ENCODE data around the gene RIPOR2.
"Not testable (repeated sequence)": the region's sequence is repeated elsewhere in the genome, so short reads cannot be mapped to it uniquely, and the experiment has no call there.

The RIPOR2 gene

DNA sequence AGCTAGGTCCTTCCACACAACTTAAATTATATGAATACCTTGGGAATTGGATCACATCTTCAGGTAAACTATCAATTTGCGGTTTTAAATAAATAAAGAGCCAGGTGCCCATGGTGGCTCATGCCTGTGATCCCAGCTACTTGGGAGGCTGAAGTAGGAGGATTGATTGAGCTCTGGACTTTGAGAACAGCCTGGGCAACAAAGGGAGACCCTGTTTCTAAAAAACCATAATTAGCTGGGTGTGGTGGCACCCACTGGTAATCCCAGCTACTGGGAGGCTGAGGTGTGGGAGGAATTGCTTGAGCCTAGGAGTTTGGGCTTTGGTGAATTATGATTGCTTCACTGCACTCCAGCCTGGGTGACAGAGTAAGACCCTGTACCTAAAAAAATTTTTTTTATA, 157.6 kb downstream of the RIPOR2 start:
- Mint-ChIP-seq H3K36me3 (peaks cover 10% of the 10 kb centered on the region), H3K9me3 (no peaks in the 10 kb centered on the region), H3K4me3 (no peak overlapping the region), H3K4me1 (peaks cover 27% of the 10 kb centered on the region), H3K27ac (no peak overlapping the region), H3K27me3 (no peaks in the 10 kb centered on the region)

GRCh38 chr6:24777227-24777626, 158.5 kb downstream of the RIPOR2 start:
- no peak overlapping the region for H3K27ac Mint-ChIP-seq
- H3K4me3 Mint-ChIP-seq, result no peak overlapping the region
- H3K36me3 Mint-ChIP-seq, result peaks cover 9% of the 10 kb centered on the region
- no peaks in the 10 kb centered on the region for H3K9me3 Mint-ChIP-seq
- no peaks in the 10 kb centered on the region for H3K27me3 Mint-ChIP-seq
- peaks cover 27% of the 10 kb centered on the region for H3K4me1 Mint-ChIP-seq

DNA sequence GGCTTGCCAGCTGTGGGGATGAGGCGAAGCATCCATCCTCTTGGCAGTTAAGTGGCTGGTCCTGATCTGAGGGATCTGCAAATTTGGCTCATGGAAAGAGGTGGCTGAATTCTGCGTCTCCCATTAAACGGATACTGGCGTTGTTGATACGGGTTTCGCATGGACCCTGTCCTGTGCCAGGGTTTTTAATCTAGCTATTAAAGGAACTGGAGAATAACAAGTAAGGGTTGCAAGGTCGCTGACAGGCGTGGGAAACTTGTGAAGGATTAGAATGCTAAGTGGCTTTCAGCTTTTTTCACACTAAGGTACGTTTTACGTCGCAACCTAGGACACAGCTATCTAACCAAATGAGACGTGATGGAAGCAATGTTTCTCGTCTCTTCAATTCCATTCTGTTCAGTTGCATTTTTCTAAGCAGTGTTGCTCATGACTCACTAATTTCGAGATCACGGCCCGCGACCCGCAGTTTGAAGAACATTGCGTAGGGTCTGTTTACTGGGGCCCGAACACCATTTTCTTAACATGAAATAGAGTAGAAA, 160.2 kb downstream of the RIPOR2 start:
- Mint-ChIP-seq H3K9me3 (no peaks in the 10 kb centered on the region), H3K4me3 (peak overlapping the region; percentile 98), H3K27me3 (no peaks in the 10 kb centered on the region), H3K27ac (peak overlapping the region; percentile 62), H3K36me3 (no peaks in the 10 kb centered on the region), H3K4me1 (peaks cover 27% of the 10 kb centered on the region)

DNA sequence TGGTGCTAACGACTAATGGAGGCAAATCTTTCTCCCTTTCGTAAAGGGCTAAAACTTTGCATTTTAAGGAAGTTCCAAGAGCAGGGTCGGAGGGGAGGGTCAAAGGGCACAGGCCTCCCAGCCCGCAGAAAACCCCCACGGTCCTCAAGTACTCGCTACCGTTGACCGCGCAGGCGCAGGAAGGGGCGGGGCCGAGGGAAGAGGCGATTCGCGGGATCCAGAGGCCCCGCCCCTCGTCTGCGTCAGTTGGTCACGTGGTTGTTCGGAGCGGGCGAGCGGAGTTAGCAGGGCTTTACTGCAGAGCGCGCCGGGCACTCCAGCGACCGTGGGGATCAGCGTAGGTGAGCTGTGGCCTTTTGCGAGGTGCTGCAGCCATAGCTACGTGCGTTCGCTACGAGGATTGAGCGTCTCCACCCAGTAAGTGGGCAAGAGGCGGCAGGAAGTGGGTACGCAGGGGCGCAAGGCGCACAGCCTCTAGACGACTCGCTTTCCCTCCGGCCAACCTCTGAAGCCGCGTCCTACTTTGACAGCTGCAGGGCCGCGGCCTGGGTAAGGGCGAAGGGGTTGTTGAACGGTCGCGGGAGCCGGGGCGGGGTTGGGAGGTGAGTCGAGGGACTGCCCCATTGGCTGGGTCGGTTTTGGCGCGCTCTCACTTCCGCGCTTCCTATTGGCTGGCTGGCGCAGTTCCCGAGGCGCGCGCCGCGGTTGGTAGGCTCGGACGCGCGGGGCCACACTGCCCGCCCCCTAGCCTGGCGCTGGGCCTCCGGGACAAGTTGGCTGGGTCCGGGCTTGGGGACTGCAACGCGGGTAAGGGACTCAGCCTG, 160.9 kb downstream of the RIPOR2 start, which contains the start of gene GMNN:
GMNN (plus strand) TSS at position 242 of the 824 bp plus-strand sequence. CDS start 2,310 bp downstream, outside the sequence.
- Mint-ChIP-seq H3K27me3 (no peaks in the 10 kb centered on the region), H3K27ac (peak within 1 kb of the TSS; percentile 98), H3K36me3 (no peaks in the 10 kb centered on the region), H3K4me1 (peaks cover 25% of the 10 kb centered on the region), H3K4me3 (peak within 1 kb of the TSS; percentile 98), H3K9me3 (no peaks in the 10 kb centered on the region)

- Mint-ChIP-seq H3K4me1 (no peaks in the 10 kb centered on the region), H3K9me3 (no peaks in the 10 kb centered on the region), H3K4me3 (no peak overlapping the region), H3K36me3 (no peaks in the 10 kb centered on the region), H3K27me3 (no peaks in the 10 kb centered on the region), H3K27ac (no peak overlapping the region)
Measured at GRCh38 chr6:24768361-24768760, 167.4 kb downstream of the RIPOR2 start.

DNA sequence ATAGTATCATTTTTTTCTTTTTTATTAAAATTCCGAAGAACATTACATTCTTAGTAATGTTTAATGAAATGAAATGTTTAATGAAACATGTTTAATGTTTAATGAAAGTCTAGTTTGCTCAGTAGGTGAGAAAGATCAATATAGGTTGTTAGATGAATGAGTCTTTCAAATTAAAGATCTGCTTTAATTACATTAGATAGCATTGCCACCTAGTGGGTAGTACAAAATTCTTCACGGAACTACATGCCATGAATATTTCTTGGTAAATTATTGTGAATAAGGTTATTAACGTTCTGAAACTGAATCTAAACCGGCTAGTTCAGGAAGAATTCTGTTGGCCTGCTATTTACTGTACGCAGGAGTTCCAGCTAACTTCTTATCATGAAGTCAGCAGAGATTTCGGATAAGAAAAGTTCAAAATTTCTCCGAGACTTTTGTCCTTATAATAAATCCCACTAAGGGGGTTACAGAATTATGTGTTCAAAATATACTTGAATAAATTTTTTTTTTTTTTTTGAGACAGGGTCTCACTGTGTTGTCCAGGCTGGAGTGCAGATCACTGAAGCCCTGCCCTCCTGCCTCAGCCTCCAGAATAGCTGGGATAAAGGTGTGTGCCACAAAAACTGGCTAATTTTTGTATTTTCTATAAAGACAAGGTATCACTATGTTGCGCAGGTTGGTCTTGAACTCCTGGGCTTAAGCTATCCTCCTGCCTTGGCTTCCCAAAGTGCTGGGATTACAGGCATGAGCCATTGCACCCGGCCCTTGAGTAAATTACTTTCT, 168.9 kb downstream of the RIPOR2 start:
- Mint-ChIP-seq H3K4me3 (no peak overlapping the region), H3K36me3 (no peaks in the 10 kb centered on the region), H3K27me3 (no peaks in the 10 kb centered on the region), H3K9me3 (no peaks in the 10 kb centered on the region), H3K27ac (no peak overlapping the region), H3K4me1 (peaks cover 2% of the 10 kb centered on the region)

DNA sequence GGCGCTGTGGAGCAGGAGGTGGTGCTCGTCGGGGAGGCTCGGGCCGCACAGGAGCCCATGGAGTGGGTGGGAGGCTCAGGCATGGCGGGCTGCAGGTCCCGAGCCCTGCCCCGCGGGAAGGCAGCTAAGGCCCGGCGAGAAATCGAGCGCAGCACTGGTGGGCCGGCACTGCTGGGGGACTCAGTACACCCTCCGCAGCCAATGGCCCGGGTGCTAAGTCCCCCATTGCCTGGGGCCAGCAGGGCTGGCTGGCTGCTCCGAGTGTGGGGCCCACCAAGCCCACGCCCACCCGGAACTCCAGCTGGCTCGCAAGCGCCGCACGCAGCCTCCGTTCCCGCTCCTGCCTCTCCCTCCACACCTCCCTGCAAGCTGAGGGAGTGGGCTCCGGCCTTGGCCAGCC, 169.8 kb downstream of the RIPOR2 start:
- not testable (repeated sequence) for H3K27me3 Mint-ChIP-seq, H3K4me3 Mint-ChIP-seq, H3K9me3 Mint-ChIP-seq, H3K27ac Mint-ChIP-seq, H3K36me3 Mint-ChIP-seq, H3K4me1 Mint-ChIP-seq

- not testable (repeated sequence) for H3K27me3 Mint-ChIP-seq, H3K36me3 Mint-ChIP-seq, H3K4me3 Mint-ChIP-seq, H3K4me1 Mint-ChIP-seq, H3K9me3 Mint-ChIP-seq, H3K27ac Mint-ChIP-seq
Measured at GRCh38 chr6:24764833-24765828, 170.6 kb downstream of the RIPOR2 start.

GRCh38 chr6:24763578-24763977, 172.2 kb downstream of the RIPOR2 start:
- H3K4me3 Mint-ChIP-seq, result no peak overlapping the region
- no peaks in the 10 kb centered on the region for H3K9me3 Mint-ChIP-seq
- peaks cover 4% of the 10 kb centered on the region for H3K4me1 Mint-ChIP-seq
- no peaks in the 10 kb centered on the region for H3K27me3 Mint-ChIP-seq
- H3K27ac Mint-ChIP-seq, result no peak overlapping the region
- H3K36me3 Mint-ChIP-seq, result no peaks in the 10 kb centered on the region

- no peak overlapping the region for H3K4me3 Mint-ChIP-seq
- H3K36me3 Mint-ChIP-seq, result no peaks in the 10 kb centered on the region
- H3K27me3 Mint-ChIP-seq, result no peaks in the 10 kb centered on the region
- no peaks in the 10 kb centered on the region for H3K9me3 Mint-ChIP-seq
- peaks cover 4% of the 10 kb centered on the region for H3K4me1 Mint-ChIP-seq
- no peak overlapping the region for H3K27ac Mint-ChIP-seq
Measured at GRCh38 chr6:24761851-24762250, 173.9 kb downstream of the RIPOR2 start.

DNA sequence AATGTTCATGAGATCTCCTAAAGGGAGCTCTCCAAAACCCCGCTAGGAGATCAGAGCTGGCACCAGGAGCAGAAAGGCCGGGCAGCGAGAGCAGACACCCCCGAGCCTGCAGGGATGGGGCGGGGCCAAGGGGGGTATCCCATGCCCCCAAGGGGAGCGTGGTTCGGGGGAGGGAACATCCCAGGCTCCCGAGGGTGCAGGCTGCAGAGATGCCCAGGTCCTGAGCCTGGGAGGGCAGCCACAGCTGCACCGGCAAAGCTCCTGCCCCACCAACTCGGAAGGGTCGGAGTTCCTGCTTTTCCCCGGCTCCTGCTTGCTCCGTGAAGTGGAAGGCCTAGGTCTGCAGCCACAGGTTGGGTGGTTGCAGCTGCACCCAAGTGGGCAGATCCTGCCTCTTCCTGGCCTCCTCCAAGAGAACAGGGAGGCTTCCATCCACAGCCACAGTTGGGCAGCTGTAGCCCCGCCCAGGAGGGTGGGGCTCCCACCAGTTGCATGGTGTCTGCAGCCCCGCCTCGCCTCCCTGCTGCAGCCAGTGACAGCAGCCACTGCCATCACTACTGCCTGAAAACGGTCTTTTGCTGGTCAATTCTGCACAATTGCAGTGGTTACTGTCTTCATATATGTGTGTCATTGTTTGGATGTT, 174.4 kb downstream of the RIPOR2 start:
- H3K36me3 Mint-ChIP-seq, result no peaks in the 10 kb centered on the region
- H3K27me3 Mint-ChIP-seq, result no peaks in the 10 kb centered on the region
- no peak overlapping the region for H3K4me3 Mint-ChIP-seq
- no peak overlapping the region for H3K27ac Mint-ChIP-seq
- no peaks in the 10 kb centered on the region for H3K9me3 Mint-ChIP-seq
- peaks cover 4% of the 10 kb centered on the region for H3K4me1 Mint-ChIP-seq

DNA sequence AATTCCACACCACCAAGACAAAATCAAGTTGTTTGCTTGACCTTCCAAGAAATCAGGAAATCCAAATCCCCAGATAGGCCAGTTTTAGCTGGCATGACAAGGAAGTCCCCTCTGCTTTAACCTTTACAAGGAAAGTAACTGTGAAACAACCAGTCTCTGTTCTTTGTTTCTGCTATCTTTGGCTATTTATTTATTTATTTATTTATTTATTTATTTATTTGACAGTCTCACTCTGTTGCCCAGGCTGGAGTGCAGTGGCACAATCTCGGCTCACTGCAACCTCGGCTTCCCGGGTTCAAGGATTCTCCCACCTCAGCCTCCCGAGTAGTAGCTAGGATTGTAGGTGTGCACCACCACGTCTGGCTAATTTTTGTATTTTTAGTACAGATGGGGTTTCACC, 175.6 kb downstream of the RIPOR2 start:
- Mint-ChIP-seq H3K27ac (no peak overlapping the region), H3K4me1 (peaks cover 4% of the 10 kb centered on the region), H3K9me3 (no peaks in the 10 kb centered on the region), H3K27me3 (no peaks in the 10 kb centered on the region), H3K4me3 (no peak overlapping the region), H3K36me3 (no peaks in the 10 kb centered on the region)

DNA sequence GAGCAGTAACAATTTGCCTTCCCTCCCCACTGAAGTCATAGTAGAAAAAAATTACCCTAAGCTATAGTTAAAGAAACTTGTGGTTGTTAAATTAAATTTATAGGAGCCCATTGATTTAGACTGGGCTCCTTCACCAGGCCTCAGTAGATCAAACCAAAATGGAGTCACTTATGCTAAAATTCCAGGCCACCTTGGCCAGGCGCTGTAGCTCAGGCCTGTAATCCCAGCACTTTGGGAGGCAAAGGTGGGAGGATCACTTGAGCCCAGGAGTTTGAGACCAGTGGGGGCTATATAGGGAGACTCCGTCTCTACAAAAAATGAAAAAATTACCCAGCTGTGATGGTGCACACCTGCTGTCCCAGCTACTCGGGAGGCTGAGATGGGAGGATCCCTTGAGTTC, 176.0 kb downstream of the RIPOR2 start:
- Mint-ChIP-seq H3K27me3 (no peaks in the 10 kb centered on the region), H3K9me3 (no peaks in the 10 kb centered on the region)

GRCh38 chr6:24757611-24758010, 178.1 kb downstream of the RIPOR2 start:
- no peak overlapping the region for H3K27ac Mint-ChIP-seq
- no peaks in the 10 kb centered on the region for H3K36me3 Mint-ChIP-seq
- H3K4me3 Mint-ChIP-seq, result no peak overlapping the region
- no peaks in the 10 kb centered on the region for H3K9me3 Mint-ChIP-seq
- H3K27me3 Mint-ChIP-seq, result no peaks in the 10 kb centered on the region
- H3K4me1 Mint-ChIP-seq, result peaks cover 4% of the 10 kb centered on the region

More for the DNA sequence above, 176.0 kb downstream of the RIPOR2 start:
- H3K27ac Mint-ChIP-seq, result no peak overlapping the region
- H3K4me3 Mint-ChIP-seq, result no peak overlapping the region
- H3K36me3 Mint-ChIP-seq, result no peaks in the 10 kb centered on the region
- peaks cover 4% of the 10 kb centered on the region for H3K4me1 Mint-ChIP-seq

GRCh38 chr6:24755279-24755678, 180.5 kb downstream of the RIPOR2 start:
- Mint-ChIP-seq H3K4me1 (no peaks in the 10 kb centered on the region), H3K27me3 (peaks cover 5% of the 10 kb centered on the region)

More at GRCh38 chr6:24755279-24755678, 180.5 kb downstream of the RIPOR2 start:
- H3K4me3 Mint-ChIP-seq, result no peak overlapping the region
- H3K27ac Mint-ChIP-seq, result no peak overlapping the region
- H3K36me3 Mint-ChIP-seq, result no peaks in the 10 kb centered on the region
- no peaks in the 10 kb centered on the region for H3K9me3 Mint-ChIP-seq
